ENCODE results near the gene CROCC2. TPM values are rescaled to one million over a fixed set of nuclear protein-coding genes. Genes with fewer than 3 reads are reported as not detected.

Gene CROCC2
- total RNA-seq, 6 donors from 2014 or later = 0.23 to 17.8 (median 7.6) TPM

- DNase-seq (peak in 1 of 2 donors; percentile 75), ATAC-seq (ENCODE audit: low FRiP score in 2 of 2) (no peak)
- peaks cover 14 to 41% (median 22%) of the 10 kb centered on the region in 4 donors for H3K4me1 ChIP-seq
- H3K36me3 ChIP-seq = no peaks in the 10 kb centered on the region
- TF ChIP-seq EP300 (IDR thresholded peaks at IDR 0.05) (no peak), CTCF (IDR thresholded peaks at IDR 0.05) (no peak), POLR2AphosphoS5 (IDR thresholded peaks at IDR 0.05) (no peak), POLR2A (IDR thresholded peaks at IDR 0.05) (no peak)
- 76 to 80% methylated on average over 9 to 14 of the region's 14 CpGs for WGBS, 2 donors
- no peak overlapping the region for H3K4me3 ChIP-seq
- H3K27ac ChIP-seq = peak overlapping the region in 3 of 4 donors; percentile 30 to 77 (median 69)
- H3K27me3 ChIP-seq = no peaks in the 10 kb centered on the region
- no peaks in the 10 kb centered on the region for H3K9me3 ChIP-seq
These were observed 53.8 kb downstream of the CROCC2 start for GRCh38 chr2:240959941-240960308.

GRCh38 chr2:240960309-240960970, 54.3 kb downstream of the CROCC2 start:
- ATAC-seq (ENCODE audit: low FRiP score in 2 of 2) = peak; percentile 19 to 25
- Histone ChIP-seq H3K4me3 (peak overlapping the region in 1 of 4 donors; percentile 11), H3K36me3 (no peaks in the 10 kb centered on the region), H3K9me3 (no peaks in the 10 kb centered on the region), H3K27ac (peak overlapping the region in 3 of 4 donors; percentile 30 to 77 (median 69)), H3K4me1 (peaks cover 14 to 46% (median 25%) of the 10 kb centered on the region in 4 donors), H3K27me3 (no peaks in the 10 kb centered on the region)
- WGBS, 2 donors = 22 to 34% methylated on average over 10 to 12 of the region's 28 CpGs
- peak; percentile 64 to 89 for DNase-seq
- TF ChIP-seq POLR2A (IDR thresholded peaks at IDR 0.05) = no peak
- no peak for TF ChIP-seq POLR2AphosphoS5 (IDR thresholded peaks at IDR 0.05)

GRCh38 chr2:240960971-240961876, 55.1 kb downstream of the CROCC2 start:
- Histone ChIP-seq H3K9me3 (no peaks in the 10 kb centered on the region), H3K4me3 (no peak overlapping the region), H3K27ac (peak overlapping the region in 2 of 4 donors; percentile 69 to 77), H3K27me3 (no peaks in the 10 kb centered on the region), H3K36me3 (no peaks in the 10 kb centered on the region), H3K4me1 (peaks cover 14 to 51% (median 26%) of the 10 kb centered on the region in 4 donors)
- ATAC-seq (ENCODE audit: low FRiP score in 2 of 2) (no peak), DNase-seq (peak; percentile 18 to 19)
- no peak for TF ChIP-seq POLR2AphosphoS5 (IDR thresholded peaks at IDR 0.05)
- WGBS, 2 donors = 65 to 73% methylated on average over 27 of the region's 27 CpGs

- no peak for TF ChIP-seq POLR2AphosphoS5 (IDR thresholded peaks at IDR 0.05)
- TF ChIP-seq CTCF (IDR thresholded peaks at IDR 0.05) = no peak
- no peak for TF ChIP-seq EP300 (IDR thresholded peaks at IDR 0.05)
- no peak for TF ChIP-seq POLR2A (IDR thresholded peaks at IDR 0.05)
- WGBS, 2 donors = 59 to 77% methylated on average over 12 of the region's 12 CpGs
- H3K27ac ChIP-seq = no peak overlapping the region
- ATAC-seq (ENCODE audit: low FRiP score in 2 of 2) = no peak
- no peaks in the 10 kb centered on the region for H3K27me3 ChIP-seq
- H3K9me3 ChIP-seq = no peaks in the 10 kb centered on the region
- H3K4me3 ChIP-seq = no peak overlapping the region
- no peak for DNase-seq
- no peaks in the 10 kb centered on the region for H3K36me3 ChIP-seq
- H3K4me1 ChIP-seq = peaks cover 14 to 51% (median 26%) of the 10 kb centered on the region in 4 donors
These were observed 55.8 kb downstream of the CROCC2 start for GRCh38 chr2:240961910-240962299.

GRCh38 chr2:240962300-240963064, 56.3 kb downstream of the CROCC2 start:
- Histone ChIP-seq H3K4me1 (peaks cover 14 to 51% (median 26%) of the 10 kb centered on the region in 4 donors), H3K27me3 (no peaks in the 10 kb centered on the region), H3K9me3 (no peaks in the 10 kb centered on the region), H3K36me3 (no peaks in the 10 kb centered on the region), H3K27ac (peak overlapping the region; percentile 41 to 81 (median 50)), H3K4me3 (no peak overlapping the region)
- peak; percentile 21 to 78 for DNase-seq
- 57 to 77% methylated on average over 19 to 24 of the region's 29 CpGs for WGBS, 2 donors
- TF ChIP-seq POLR2A (IDR thresholded peaks at IDR 0.05) = peak in 1 of 4 donors; percentile 20
- no peak for TF ChIP-seq EP300 (IDR thresholded peaks at IDR 0.05)
- no peak for TF ChIP-seq CTCF (IDR thresholded peaks at IDR 0.05)
- ATAC-seq (ENCODE audit: low FRiP score in 2 of 2) = peak in 1 of 2 donors; percentile 37
